Right atrium auricular region (tissue), 2 donors: ENCODE measurements around the gene NKAPL. TPM values are rescaled to one million over a fixed set of nuclear protein-coding genes. Genes with fewer than 3 reads are reported as not detected.
A peak's percentile ranks its signal among the peaks of the same experiment; 100 is the strongest.

Experiments
- DNase-seq: peaks from one replicate; pipeline ENCODE4 v3.0.0-alpha.2; 2019; ENCODE audit warnings: low spot score
- H3K27ac ChIP-seq, 2 donors: fragments of 200-600 bp; sonication (generic); 1 replicate in 1 of 2; 2 replicates in 1 of 2; pipeline ENCODE4 v1.5.1; 2016 to 2019
- H3K27me3 ChIP-seq, 2 donors: fragments of 200-600 bp; sonication (generic); one replicate each; pipeline versions ENCODE4 v1.5.1 to v1.6.0; 2017 to 2019
- H3K36me3 ChIP-seq: fragments of 200-600 bp; sonication (generic); one replicate; pipeline ENCODE4 v1.5.1; 2016
- H3K4me1 ChIP-seq, 2 donors: fragments of 200-600 bp; sonication (generic); one replicate each; pipeline versions ENCODE4 v1.5.1 to v1.6.0; 2017 to 2019
- H3K4me3 ChIP-seq, 2 donors: fragments of 200-600 bp; sonication (generic); 1 replicate in 1 of 2; 2 replicates in 1 of 2; pipeline ENCODE4 v1.5.1; 2017 to 2019; ENCODE audit warnings: mild to moderate bottlenecking in 1 of 2, moderate library complexity in 1 of 2
- H3K9me3 ChIP-seq, 2 donors: fragments of 200-600 bp; sonication (generic); one replicate each; pipeline ENCODE4 v1.5.1; 2019
- CTCF ChIP-seq, 2 donors: fragments of 200-600 bp; sonication (generic); IDR thresholded peaks; one replicate each; pipeline ENCODE4 v1.5.1; 2019; ENCODE audit warnings: antibody characterized with exemption in 2 of 2
- total RNA-seq, 2 donors: library from RNA; depleted of rRNA; stranded (reverse); fragments of >200 nt; gene quantifications; one replicate each; pipeline ENCODE4 v1.1.0, GENCODE V29; 2016

NKAPL gene
- total RNA-seq, 2 donors from 2014 or later, result 3.1 to 5.1 TPM

- Histone ChIP-seq H3K9me3 (no peaks in the 10 kb centered on the region), H3K27ac (peak within 1 kb of the TSS; percentile 73 to 78), H3K36me3 (peaks cover 34% of the 10 kb centered on the region), H3K4me3 (peak within 1 kb of the TSS; percentile 67 to 71), H3K4me1 (peaks cover 0 to 18% of the 10 kb centered on the region in 2 donors), H3K27me3 (no peaks in the 10 kb centered on the region)
- peak; percentile 84 for DNase-seq
- TF ChIP-seq CTCF (IDR thresholded peaks at IDR 0.05), result no peak
Observed at GRCh38 chr6:28225056-28225834, 33.9 kb upstream of the NKAPL start, which contains the start of gene ZSCAN9. Gene ZSCAN9 (plus strand): TSS chr6:28225275. CDS start chr6:28227085, 1,810 bp downstream.

- H3K36me3 ChIP-seq, result peaks cover 46% of the 10 kb centered on the region
- no peak for TF ChIP-seq CTCF (IDR thresholded peaks at IDR 0.05)
- H3K27ac ChIP-seq, result no peak overlapping the region
- H3K4me1 ChIP-seq, result peaks cover 0 to 18% of the 10 kb centered on the region in 2 donors
- no peaks in the 10 kb centered on the region for H3K27me3 ChIP-seq
- DNase-seq, result no peak
- H3K4me3 ChIP-seq, result no peak overlapping the region
- H3K9me3 ChIP-seq, result no peaks in the 10 kb centered on the region
Observed at GRCh38 chr6:28226460-28226859, 32.6 kb upstream of the NKAPL start.

DNA sequence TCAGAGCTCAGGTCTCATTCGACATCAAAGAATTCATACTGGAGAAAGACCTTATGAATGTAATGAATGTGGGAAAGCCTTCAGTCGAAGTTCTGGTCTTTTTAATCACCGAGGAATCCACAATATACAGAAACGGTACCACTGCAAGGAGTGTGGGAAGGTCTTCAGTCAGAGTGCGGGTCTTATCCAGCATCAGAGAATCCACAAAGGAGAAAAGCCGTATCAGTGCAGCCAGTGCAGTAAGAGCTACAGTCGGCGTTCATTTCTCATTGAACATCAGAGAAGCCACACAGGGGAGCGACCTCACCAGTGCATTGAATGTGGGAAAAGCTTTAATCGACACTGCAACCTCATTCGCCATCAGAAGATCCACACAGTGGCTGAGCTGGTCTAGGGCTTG lies 26.3 kb upstream of the NKAPL start:
- H3K36me3 ChIP-seq, result peaks cover 55% of the 10 kb centered on the region
- no peak for TF ChIP-seq CTCF (IDR thresholded peaks at IDR 0.05)
- no peaks in the 10 kb centered on the region for H3K9me3 ChIP-seq
- no peak overlapping the region for H3K4me3 ChIP-seq
- H3K27me3 ChIP-seq, result no peaks in the 10 kb centered on the region
- no peak overlapping the region for H3K27ac ChIP-seq
- no peaks in the 10 kb centered on the region for H3K4me1 ChIP-seq
- no peak for DNase-seq

GRCh38 chr6:28235912-28236452 lies 23.1 kb upstream of the NKAPL start:
- no peak for DNase-seq

DNA sequence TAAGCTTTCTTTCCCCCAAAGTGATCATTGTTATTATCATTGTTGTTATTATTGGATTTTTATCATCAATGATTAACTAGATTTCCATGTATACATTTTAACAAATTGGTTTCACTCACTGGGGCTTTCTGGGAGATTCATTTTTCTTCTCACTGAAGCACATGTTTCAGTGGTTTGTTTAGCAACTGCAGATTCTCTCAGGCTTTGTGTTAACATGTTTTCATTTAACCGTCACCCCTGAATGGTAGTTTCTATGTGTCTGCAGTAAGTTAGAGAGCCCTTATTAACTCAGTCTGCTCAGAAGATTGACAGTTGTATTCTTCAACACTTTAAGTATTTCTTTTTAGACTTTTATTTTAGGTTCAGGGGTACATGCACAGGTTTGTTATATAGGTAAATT lies 19.5 kb upstream of the NKAPL start:
- H3K4me1 ChIP-seq, result no peaks in the 10 kb centered on the region
- H3K27me3 ChIP-seq, result no peaks in the 10 kb centered on the region
- H3K36me3 ChIP-seq, result peaks cover 7% of the 10 kb centered on the region
- DNase-seq, result no peak
- no peak overlapping the region for H3K27ac ChIP-seq
- TF ChIP-seq CTCF (IDR thresholded peaks at IDR 0.05), result no peak
- no peak overlapping the region for H3K4me3 ChIP-seq
- H3K9me3 ChIP-seq, result no peaks in the 10 kb centered on the region

More at GRCh38 chr6:28235912-28236452, 23.1 kb upstream of the NKAPL start:
- no peaks in the 10 kb centered on the region for H3K27me3 ChIP-seq
- no peak overlapping the region for H3K27ac ChIP-seq
- no peaks in the 10 kb centered on the region for H3K4me1 ChIP-seq
- H3K4me3 ChIP-seq, result no peak overlapping the region
- TF ChIP-seq CTCF (IDR thresholded peaks at IDR 0.05), result no peak
- H3K9me3 ChIP-seq, result no peaks in the 10 kb centered on the region
- H3K36me3 ChIP-seq, result peaks cover 23% of the 10 kb centered on the region
